ENCODE measurements around the gene KAZN. TPM values are rescaled to one million over a fixed set of nuclear protein-coding genes. Genes with fewer than 3 reads are reported as not detected.

Gene KAZN
- total RNA-seq, 6 experiments from 2014 or later: 13.1 to 22.3 (median 20.7) TPM

DNA sequence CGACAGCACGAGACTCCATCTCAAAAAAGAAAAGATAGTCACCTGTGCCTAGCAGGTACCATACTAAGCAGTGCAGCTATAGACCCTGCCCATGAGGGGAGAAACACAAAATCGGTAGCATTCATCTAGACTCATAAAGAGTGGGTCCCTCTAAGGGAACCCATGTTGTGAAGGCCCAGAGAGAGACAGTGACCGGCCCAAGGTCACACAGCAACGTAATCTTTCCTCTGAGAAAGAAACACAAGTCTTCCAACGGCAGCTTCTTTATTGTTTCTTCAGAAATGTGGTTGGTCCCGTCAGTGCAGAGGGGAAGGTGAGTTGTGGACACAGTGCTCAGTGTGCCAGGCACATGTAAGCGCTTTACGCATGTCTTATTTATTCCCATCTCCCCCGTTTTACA lies 356.4 kb downstream of the KAZN start:
- Mint-ChIP-seq H3K27me3 (ENCODE audit: insufficient read depth) (peaks cover 2% of the 10 kb centered on the region), H3K4me1 (ENCODE audit: low read depth) (peaks cover 16% of the 10 kb centered on the region), H3K27ac (peak overlapping the region; percentile 53; the same call in 1 of the 2 replicates), H3K36me3 (ENCODE audit: low read depth) (peaks cover 24% of the 10 kb centered on the region; the same call in 1 of the 2 replicates), H3K9me3 (no peaks in the 10 kb centered on the region), H3K4me3 (no peak overlapping the region)
- TF ChIP-seq, protein P1, sequence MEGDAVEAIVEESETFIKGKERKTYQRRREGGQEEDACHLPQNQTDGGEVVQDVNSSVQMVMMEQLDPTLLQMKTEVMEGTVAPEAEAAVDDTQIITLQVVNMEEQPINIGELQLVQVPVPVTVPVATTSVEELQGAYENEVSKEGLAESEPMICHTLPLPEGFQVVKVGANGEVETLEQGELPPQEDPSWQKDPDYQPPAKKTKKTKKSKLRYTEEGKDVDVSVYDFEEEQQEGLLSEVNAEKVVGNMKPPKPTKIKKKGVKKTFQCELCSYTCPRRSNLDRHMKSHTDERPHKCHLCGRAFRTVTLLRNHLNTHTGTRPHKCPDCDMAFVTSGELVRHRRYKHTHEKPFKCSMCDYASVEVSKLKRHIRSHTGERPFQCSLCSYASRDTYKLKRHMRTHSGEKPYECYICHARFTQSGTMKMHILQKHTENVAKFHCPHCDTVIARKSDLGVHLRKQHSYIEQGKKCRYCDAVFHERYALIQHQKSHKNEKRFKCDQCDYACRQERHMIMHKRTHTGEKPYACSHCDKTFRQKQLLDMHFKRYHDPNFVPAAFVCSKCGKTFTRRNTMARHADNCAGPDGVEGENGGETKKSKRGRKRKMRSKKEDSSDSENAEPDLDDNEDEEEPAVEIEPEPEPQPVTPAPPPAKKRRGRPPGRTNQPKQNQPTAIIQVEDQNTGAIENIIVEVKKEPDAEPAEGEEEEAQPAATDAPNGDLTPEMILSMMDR (IDR thresholded peaks at IDR 0.05): no peak
- DNase-seq: no peak

DNA sequence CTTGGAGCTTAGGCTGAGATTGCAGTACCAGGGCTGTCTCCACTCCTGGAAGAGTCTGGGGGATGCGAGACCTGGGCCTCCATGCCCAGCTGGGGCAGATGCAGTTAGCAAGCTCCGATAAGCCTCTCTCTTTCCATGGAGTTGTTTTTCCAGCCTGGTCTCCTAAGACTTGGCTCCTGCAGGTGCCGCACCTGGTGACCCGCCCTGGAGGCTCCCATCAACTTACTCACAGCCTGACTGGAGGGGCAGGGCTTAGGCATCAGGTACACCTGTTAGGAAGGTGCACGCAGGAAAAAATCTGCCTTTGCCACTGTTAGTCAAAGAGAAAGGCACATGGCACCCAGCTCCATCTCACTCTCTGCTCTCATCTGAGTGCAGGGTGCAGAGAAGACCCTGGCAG lies 356.9 kb downstream of the KAZN start:
- peaks cover 16% of the 10 kb centered on the region for H3K4me1 Mint-ChIP-seq (ENCODE audit: low read depth)
- H3K27me3 Mint-ChIP-seq (ENCODE audit: insufficient read depth): peaks cover 2% of the 10 kb centered on the region
- peak overlapping the region; percentile 53; the same call in 1 of the 2 replicates for H3K27ac Mint-ChIP-seq
- TF ChIP-seq, protein P1 (IDR thresholded peaks at IDR 0.05): no peak
- H3K36me3 Mint-ChIP-seq (ENCODE audit: low read depth): peaks cover 27% of the 10 kb centered on the region; the same call in 1 of the 2 replicates
- no peak for DNase-seq
- H3K9me3 Mint-ChIP-seq: no peaks in the 10 kb centered on the region
- no peak overlapping the region for H3K4me3 Mint-ChIP-seq

- Mint-ChIP-seq H3K4me3 (no peak overlapping the region), H3K36me3 (ENCODE audit: low read depth) (peaks cover 31% of the 10 kb centered on the region; the same call in 1 of the 2 replicates), H3K4me1 (ENCODE audit: low read depth) (peaks cover 16% of the 10 kb centered on the region), H3K27ac (no peak overlapping the region), H3K9me3 (no peaks in the 10 kb centered on the region), H3K27me3 (ENCODE audit: insufficient read depth) (peaks cover 2% of the 10 kb centered on the region)
- DNase-seq: no peak
- TF ChIP-seq, protein P1 (IDR thresholded peaks at IDR 0.05): no peak
These were observed 357.5 kb downstream of the KAZN start for GRCh38 chr1:14955976-14956375.

DNA sequence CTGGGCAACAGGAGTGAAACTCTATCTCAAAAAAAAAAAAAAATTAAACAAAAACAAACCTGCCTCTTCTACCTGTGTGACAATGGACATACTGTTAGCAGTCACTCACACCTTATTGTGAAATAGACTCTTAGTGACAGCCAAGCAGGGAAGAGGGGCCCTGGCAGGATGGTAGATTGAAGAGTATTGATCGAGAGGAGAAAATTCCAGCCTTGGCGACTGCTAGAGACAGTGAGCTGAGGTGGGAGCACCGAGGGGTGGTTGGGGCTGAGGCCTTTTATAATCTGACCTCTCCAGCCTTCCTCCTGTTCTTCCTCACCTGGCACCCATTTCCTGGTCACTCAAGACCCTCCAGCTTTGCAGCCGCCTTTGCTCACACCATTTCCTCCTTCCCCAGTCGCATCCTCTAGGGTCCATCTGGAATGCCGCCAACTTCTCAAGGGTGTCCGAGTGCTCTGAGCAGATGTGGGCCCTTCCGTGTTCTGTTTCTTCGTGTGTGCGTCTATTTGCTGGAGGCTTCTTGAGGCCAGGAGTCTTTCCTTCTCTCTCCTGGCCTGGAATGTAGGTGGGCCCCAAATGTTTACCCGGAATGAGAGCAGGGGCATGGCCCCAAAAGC lies 358.2 kb downstream of the KAZN start:
- peaks cover 38% of the 10 kb centered on the region; the same call in 1 of the 2 replicates for H3K36me3 Mint-ChIP-seq (ENCODE audit: low read depth)
- peaks cover 16% of the 10 kb centered on the region for H3K4me1 Mint-ChIP-seq (ENCODE audit: low read depth)
- DNase-seq: no peak
- no peak overlapping the region for H3K27ac Mint-ChIP-seq
- TF ChIP-seq, protein P1 (IDR thresholded peaks at IDR 0.05): no peak
- H3K27me3 Mint-ChIP-seq (ENCODE audit: insufficient read depth): peaks cover 2% of the 10 kb centered on the region
- H3K4me3 Mint-ChIP-seq: no peak overlapping the region
- H3K9me3 Mint-ChIP-seq: no peaks in the 10 kb centered on the region

- DNase-seq: no peak
- TF ChIP-seq, protein P1 (IDR thresholded peaks at IDR 0.05): no peak
- H3K4me3 Mint-ChIP-seq: no peak overlapping the region
- H3K36me3 Mint-ChIP-seq (ENCODE audit: low read depth): peaks cover 39% of the 10 kb centered on the region; the same call in 1 of the 2 replicates
- H3K27me3 Mint-ChIP-seq (ENCODE audit: insufficient read depth): no peaks in the 10 kb centered on the region; the same call in none of the 2 replicates
- no peak overlapping the region for H3K27ac Mint-ChIP-seq
- no peaks in the 10 kb centered on the region for H3K9me3 Mint-ChIP-seq
- peaks cover 16% of the 10 kb centered on the region for H3K4me1 Mint-ChIP-seq (ENCODE audit: low read depth)
These were observed 359.1 kb downstream of the KAZN start for GRCh38 chr1:14957375-14958098.

All from HFFc6 (cell line).